ENCODE results near the gene BCDIN3D. TPM values are rescaled to one million over a fixed set of nuclear protein-coding genes. Genes with fewer than 3 reads are reported as not detected.

The BCDIN3D gene
- total and polyA plus RNA-seq, 10 of the 15 experiments (the other 5 are each of a cell fraction or from before 2014, with no cell fraction given), result 3.7 to 7.2 (median 6.4) TPM

DNA sequence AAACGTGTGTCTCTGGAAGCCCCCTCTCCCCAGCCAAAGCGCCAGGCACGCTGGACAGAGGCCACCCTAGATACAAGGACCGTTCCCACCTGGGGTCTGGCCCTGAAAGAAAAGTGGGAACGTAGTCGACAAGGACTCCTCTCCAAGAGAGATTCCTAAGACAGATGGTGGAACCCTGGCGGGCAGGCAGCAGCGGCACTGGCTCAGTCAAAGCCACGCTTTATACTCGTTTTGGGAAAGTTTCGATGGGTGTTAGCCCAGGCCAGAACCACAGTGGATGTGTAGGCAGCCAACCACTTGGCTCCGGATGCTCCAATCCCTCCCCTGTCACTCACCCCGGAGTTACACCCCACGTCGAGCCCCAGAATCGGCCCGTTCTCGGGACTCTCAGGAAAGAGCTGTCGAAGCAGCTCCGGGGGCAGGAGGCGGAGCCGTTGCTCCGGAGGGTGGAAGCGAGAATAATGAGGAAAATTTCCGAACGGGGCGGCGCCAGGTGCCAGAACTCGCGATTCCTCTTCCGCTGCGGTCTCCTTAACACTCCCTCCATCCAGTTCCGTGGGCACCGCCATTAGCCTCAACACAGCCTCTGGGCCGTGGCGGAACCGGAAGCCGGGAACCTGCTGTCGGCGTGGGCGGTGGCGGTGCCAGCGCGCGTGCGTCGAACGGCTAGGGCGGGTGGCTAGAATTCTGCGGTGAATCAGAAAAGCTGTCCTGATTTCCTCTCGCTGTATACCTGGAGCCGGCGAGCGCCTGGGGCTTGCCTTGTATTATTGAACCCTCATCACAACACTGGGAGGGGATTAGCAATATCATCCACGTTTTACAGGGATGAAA lies at the start of gene BCDIN3D (continued):
- 0 out of 2 replicates have a peak, but pooled peaks have one; percentile 20 for TF ChIP-seq NR2F1 (conservative IDR thresholded peaks at IDR 0.05)
- no peak for TF ChIP-seq NFYB (IDR thresholded peaks at IDR 0.05; ENCODE audit: insufficient read depth, low read depth, low read length)
- no peak for TF ChIP-seq JUNB (IDR thresholded peaks at IDR 0.05)
- TF ChIP-seq ETV6 (conservative IDR thresholded peaks at IDR 0.05 in 1 of 2, IDR thresholded peaks at IDR 0.05 in 1 of 2; ENCODE audit: borderline replicate concordance in 1 of 2, low read depth in 1 of 2), result no peak
- no peak for TF ChIP-seq SREBF2 (IDR thresholded peaks at IDR 0.05; ENCODE audit: low read length)
- TF ChIP-seq, protein P1, sequence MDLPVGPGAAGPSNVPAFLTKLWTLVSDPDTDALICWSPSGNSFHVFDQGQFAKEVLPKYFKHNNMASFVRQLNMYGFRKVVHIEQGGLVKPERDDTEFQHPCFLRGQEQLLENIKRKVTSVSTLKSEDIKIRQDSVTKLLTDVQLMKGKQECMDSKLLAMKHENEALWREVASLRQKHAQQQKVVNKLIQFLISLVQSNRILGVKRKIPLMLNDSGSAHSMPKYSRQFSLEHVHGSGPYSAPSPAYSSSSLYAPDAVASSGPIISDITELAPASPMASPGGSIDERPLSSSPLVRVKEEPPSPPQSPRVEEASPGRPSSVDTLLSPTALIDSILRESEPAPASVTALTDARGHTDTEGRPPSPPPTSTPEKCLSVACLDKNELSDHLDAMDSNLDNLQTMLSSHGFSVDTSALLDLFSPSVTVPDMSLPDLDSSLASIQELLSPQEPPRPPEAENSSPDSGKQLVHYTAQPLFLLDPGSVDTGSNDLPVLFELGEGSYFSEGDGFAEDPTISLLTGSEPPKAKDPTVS (IDR thresholded peaks at IDR 0.05; ENCODE audit: low read depth, low read length), result peak; percentile 18; the same call in 1 of the 2 replicates
- no peak for TF ChIP-seq SKIL (IDR thresholded peaks at IDR 0.05; ENCODE audit: low read depth, poor library complexity, severe bottlenecking)
- no peak for TF ChIP-seq ZNF24 (IDR thresholded peaks at IDR 0.05)
- TF ChIP-seq CREM (IDR thresholded peaks at IDR 0.05; ENCODE audit: low read depth), result peak; percentile 35; the same call in 1 of the 2 replicates
- TF ChIP-seq BHLHE40 (IDR thresholded peaks at IDR 0.05; ENCODE audit: borderline replicate concordance in 1 of 2, low read depth in 2 of 2, low read length in 1 of 2), result peak; percentile 35 to 55; a peak in 3 of 4 replicates
- TF ChIP-seq GABPA (IDR thresholded peaks at IDR 0.05; ENCODE audit: low read depth), result peak; percentile 85
- no peak for TF ChIP-seq RB1 (IDR thresholded peaks at IDR 0.05; ENCODE audit: borderline replicate concordance)
- no peak for TF ChIP-seq BRCA1 (IDR thresholded peaks at IDR 0.05; ENCODE audit: low read depth, low read length)
- no peak for TF ChIP-seq FOXK2 (IDR thresholded peaks at IDR 0.05)
- TF ChIP-seq SMAD1 (IDR thresholded peaks at IDR 0.05; ENCODE audit: low read depth, partially characterized antibody), result no peak
- no peak for TF ChIP-seq MYC (IDR thresholded peaks at IDR 0.05; ENCODE audit: insufficient read depth, insufficient read length, insufficient replicate concordance, low read length, severe bottlenecking)
- TF ChIP-seq DPF2 (IDR thresholded peaks at IDR 0.05), result peak; percentile 40; the same call in 1 of the 2 replicates
- TF ChIP-seq ZNF622 (IDR thresholded peaks at IDR 0.05), result no peak
- no peak for TF ChIP-seq WRNIP1 (IDR thresholded peaks at IDR 0.05; ENCODE audit: borderline replicate concordance, low read depth, low read length)
- TF ChIP-seq NBN (IDR thresholded peaks at IDR 0.05), result 0 out of 2 replicates have a peak, but pooled peaks have one; percentile 53
- no peak for TF ChIP-seq ATF2 (IDR thresholded peaks at IDR 0.05; ENCODE audit: low read length)
- no peak for TF ChIP-seq ATF3 (IDR thresholded peaks at IDR 0.05; ENCODE audit: borderline replicate concordance, extremely low read depth, low read depth, low read length)
- TF ChIP-seq E2F4 (IDR thresholded peaks at IDR 0.05; ENCODE audit: low read depth, low read length), result 0 out of 2 replicates have a peak, but pooled peaks have one; percentile 49
- peak; percentile 97 for TF ChIP-seq YY1 (IDR thresholded peaks at IDR 0.05; ENCODE audit: low read depth, low read length)
